HUDEP-2 (cell line): ENCODE data around the gene CDSN.
"Not testable (repeated sequence)": the region's sequence is repeated elsewhere in the genome, so short reads cannot be mapped to it uniquely, and the experiment has no call there.

Experiments used
- DNase-seq, 76 experiments: peaks; one replicate each; lab custom pipeline; 2025; ENCODE audit not compliant: unreplicated experiment in 76 of 76; lab: John Stamatoyannopoulos, UW

The CDSN gene, protein sequence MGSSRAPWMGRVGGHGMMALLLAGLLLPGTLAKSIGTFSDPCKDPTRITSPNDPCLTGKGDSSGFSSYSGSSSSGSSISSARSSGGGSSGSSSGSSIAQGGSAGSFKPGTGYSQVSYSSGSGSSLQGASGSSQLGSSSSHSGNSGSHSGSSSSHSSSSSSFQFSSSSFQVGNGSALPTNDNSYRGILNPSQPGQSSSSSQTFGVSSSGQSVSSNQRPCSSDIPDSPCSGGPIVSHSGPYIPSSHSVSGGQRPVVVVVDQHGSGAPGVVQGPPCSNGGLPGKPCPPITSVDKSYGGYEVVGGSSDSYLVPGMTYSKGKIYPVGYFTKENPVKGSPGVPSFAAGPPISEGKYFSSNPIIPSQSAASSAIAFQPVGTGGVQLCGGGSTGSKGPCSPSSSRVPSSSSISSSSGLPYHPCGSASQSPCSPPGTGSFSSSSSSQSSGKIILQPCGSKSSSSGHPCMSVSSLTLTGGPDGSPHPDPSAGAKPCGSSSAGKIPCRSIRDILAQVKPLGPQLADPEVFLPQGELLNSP

GRCh38 chr6:31120151-31120915 is at the start of gene CDSN:
TSS of gene CDSN (minus strand) at chr6:31120446. CDS start at chr6:31120419, 27 bp downstream.
- DNase-seq = no peak

- no peak for DNase-seq
Measured at GRCh38 chr6:31169123-31169857, 49.0 kb upstream of the CDSN start.

- DNase-seq = no peak
Measured at GRCh38 chr6:31168606-31169005, 48.4 kb upstream of the CDSN start.

DNA sequence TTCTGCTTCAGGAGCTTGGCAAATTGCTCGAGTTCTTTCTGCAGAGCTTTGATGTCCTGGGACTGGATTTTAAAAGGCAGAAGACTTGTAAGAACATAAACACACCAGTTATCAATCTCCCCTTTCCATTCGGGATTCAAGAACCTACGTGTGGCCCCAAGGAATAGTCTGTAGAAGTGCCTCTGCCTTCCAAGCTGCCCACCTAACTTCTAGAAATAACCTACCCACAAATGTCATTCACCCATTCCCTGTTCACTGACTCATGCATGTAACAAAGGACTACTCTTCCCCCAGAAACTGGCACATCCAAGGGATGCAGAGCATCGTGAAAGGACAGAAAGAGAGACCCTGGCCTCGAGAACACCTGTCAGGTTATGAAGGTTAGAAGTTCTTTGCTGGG is 45.7 kb upstream of the CDSN start:
- DNase-seq = no peak

- not testable (repeated sequence) for DNase-seq
Measured at GRCh38 chr6:31165064-31165832, 45.0 kb upstream of the CDSN start.

DNA sequence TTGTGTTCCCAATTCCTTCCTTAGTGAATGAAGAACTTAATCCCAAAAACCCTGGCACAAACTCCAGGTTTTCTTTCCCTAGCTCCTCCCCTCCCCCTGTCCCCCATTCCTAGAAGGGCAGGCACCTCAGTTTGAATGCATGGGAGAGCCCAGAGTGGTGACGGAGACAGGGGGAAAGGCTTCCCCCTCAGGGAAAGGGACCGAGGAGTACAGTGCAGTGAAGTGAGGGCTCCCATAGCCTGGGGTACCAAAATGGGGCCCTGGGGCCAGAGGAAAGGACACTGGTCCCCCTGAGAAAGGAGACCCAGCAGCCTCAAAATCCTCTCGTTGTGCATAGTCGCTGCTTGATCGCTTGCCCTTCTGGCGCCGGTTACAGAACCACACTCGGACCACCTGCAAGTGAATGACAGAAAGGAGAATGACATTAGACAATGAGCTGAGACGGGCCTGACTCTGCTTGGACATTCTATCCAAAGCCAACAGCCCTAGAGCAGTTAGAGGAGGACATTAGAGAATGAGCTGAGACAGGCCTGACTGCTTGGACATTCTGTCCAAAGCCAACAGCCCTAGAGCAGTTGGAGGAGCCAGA is 44.3 kb upstream of the CDSN start:
- DNase-seq = not testable (repeated sequence)

DNA sequence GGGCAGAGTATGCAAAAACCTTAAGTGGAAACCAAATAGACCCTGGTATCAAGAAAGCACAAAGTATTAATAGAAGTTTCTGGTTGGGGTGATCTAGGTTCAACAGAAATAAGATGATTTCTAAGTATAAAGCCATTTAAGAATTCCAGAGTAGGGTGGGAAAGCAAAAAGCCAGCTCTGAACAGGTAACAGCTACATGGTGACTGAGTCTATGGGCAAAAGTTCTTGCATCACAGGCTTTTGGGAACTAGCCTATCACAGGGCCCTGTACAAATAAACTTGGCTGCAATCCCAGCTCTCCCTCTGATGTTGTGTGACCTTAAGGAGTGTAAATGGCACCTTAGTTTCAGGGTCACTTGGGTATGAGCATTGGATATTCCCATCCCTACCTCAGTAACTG is 43.7 kb upstream of the CDSN start:
- peak in 8 of 76 experiments; percentile 4 to 33 (median 14) for DNase-seq

DNA sequence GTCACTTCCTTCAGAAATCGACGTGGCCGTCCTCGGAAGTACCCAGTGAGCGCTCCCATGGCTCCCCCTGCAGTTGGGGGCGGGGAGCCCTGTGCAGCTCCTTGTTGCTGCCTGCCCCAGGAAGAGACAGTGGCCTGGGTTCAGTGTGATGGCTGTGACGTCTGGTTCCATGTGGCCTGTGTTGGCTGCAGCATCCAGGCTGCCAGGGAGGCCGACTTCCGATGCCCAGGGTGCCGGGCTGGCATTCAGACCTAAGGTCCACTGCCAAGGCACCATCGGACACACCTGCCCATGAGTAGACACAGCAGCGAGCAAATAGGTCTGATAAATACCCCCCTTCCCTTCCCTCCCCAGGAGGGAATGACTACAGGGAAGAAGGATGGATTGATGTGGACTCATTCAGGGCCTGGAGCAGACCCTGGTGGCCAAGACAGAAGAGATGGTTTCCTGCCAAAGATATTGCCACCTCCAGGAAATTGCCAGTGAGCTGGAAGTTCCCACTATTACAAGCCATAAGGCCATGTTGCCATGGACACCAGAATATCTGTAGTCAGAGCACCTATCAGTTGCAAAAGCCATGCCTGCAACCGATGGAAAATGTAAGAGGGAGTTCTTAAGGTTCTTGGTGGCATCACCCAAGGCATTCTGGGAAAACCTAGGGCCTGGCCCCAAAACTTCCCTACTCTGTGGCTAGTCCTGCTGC is 42.4 kb upstream of the CDSN start:
- no peak for DNase-seq

DNA sequence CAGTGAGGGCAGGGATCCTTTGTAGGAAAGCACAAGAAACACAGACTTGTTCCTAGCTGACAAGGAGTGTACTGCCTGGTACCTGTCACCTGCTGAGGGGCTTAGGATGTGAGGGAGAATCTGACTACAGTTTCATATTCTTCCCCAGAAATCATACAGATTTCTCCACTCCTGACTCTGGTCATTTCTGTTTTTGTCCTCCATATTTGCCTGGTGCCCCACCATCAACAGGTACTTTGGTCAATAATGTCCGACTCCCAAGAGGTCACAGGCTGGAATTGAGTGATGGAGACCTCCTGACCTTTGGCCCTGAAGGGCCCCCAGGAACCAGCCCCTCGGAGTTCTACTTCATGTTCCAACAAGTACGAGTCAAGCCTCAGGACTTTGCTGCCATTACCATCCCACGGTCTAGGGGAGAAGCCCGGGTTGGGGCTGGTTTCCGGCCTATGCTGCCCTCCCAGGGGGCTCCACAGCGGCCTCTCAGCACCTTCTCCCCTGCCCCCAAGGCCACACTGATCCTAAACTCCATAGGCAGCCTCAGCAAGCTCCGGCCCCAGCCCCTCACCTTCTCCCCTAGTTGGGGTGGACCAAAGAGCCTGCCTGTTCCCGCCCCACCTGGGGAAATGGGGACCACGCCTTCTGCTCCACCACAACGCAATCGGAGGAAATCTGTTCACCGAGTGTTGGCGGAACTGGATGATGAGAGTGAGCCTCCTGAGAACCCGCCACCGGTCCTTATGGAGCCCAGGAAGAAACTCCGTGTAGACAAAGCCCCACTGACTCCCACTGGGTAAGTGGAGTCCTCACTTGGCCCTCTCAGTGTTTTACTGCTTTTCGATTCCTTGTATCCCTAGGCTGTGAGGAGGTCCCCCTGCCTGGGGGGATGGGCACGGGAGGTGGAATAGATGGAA is 41.2 kb upstream of the CDSN start:
- no peak for DNase-seq

DNA sequence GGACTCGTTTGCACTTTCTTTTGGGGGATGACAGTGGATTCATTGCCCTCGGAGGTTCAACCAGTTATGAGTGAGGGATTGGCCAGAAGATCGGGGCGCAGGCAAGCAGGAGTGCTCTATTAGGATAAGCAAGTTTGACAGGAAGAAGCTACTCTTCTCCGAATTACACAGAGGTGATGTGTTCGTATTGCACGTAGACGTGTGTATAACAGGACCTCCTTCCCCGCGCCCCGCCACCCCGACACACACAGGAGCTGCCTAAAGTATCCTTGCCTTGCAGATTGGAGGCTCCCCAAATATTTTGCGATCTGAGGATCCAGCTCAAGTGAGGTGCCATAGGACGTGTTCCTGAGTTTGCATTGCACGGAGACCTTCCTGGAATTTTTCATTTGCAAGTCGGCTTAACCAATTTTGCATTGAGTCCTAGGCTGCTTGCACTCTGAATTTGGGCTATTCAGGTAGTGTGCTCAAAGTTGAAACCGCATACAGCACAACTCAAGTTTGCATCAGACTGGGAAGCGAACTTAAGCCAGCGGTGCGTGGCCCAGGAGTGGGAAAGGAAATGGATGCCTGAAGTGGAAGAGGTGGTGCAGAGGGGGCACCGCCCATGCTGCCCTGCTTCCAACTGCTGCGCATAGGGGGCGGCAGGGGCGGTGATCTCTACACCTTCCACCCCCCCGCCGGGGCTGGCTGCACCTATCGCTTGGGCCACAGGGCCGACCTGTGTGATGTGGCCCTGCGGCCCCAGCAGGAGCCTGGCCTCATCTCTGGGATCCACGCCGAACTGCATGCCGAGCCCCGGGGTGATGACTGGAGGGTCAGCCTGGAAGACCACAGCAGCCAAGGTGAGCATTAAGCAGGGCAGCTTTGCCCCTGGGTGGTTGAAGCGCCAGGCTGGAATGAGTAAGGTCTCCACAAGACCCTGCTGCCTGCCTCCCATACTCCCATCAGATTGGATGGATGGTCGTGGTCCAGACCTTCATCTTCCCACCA is 38.9 kb upstream of the CDSN start:
- DNase-seq = peak in 8 of 76 experiments; percentile 14 to 48 (median 38)

DNA sequence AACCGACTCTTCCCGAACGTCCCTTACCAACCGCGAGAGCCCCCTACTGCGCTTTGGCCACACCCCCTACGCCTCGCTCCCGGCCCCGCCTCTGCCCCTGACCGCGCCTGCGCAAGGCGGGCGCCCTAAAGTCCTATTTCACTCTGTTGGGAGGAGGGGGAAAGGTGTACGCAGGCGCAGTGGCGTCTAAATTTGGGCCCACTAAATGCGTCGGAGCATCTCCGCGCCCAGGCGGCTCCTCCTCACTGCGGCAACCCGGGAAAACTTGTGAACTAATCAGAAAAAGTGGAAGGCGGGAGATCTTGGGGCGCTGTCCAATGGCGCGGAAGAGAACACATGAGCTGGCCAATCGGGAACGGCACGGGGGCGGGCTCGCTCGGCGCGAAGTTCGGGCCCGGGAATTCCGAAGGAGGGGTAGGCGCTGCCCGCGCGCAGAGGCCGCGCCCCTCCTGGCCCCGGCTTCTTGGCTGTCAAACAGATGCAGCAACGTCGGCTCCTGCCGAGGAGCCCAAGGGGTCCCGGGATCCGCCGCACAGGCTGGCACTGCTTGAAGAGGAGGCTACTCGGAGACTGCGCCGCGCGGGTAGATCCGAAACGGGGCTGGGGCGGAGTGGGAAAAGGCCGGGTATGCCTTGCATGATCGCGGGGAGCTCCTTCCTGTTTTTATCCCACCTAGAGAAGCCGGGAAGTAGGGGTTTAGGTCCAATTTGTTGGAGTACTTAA is 38.1 kb upstream of the CDSN start, which contains the start of gene TCF19:
Gene TCF19, plus strand, starts transcription at position 450 of the 723 bp plus-strand sequence. CDS start 881 bp downstream, outside the sequence.
- peak; percentile 90 to 100 (median 99) for DNase-seq

- no peak for DNase-seq
Measured at GRCh38 chr6:31157513-31158139, 37.4 kb upstream of the CDSN start, which contains the start of gene CCHCR1. TSS of gene CCHCR1 (minus strand) at chr6:31157802. CDS start at chr6:31157600, 202 bp downstream.

DNA sequence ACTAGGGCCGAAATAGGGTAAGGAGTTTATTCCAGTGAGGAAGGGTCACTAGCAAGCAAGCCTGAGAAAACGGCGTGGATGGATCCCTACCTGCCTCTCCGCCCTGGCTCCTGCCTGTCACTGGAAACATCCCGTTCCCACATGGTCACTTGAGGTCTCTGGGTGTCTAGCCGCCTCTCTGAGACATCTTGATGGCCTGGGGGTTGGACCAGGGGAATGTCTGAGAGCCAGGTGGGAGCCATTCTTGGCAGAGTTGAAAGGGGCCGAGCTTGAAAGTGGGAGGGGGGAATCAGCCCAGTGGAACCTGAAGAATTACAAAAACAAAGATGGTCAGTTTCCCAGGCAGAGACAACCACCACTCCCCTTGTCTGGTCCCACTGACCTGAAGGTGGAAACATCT is 36.4 kb upstream of the CDSN start:
- DNase-seq = no peak

DNA sequence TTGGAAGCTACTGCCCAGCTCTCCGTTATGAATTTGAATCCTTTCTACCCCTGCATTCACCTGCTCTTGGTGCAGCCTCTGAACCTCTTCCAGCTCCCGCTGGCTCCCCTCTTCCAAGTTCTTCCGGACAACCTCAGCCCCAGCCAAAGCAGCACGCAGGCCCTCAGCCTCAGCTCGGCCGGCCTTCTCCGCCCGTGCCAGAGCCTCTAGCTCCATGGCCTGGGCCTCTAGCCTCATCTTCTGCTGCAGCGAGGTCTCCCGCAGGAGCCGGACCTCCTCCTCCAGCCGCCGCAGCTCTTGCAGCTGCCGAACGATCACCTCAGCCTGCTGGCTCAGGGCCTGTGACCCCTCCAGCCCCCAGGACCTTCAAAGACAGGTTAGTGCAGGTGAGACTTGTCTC is 34.2 kb upstream of the CDSN start:
- DNase-seq = no peak

DNA sequence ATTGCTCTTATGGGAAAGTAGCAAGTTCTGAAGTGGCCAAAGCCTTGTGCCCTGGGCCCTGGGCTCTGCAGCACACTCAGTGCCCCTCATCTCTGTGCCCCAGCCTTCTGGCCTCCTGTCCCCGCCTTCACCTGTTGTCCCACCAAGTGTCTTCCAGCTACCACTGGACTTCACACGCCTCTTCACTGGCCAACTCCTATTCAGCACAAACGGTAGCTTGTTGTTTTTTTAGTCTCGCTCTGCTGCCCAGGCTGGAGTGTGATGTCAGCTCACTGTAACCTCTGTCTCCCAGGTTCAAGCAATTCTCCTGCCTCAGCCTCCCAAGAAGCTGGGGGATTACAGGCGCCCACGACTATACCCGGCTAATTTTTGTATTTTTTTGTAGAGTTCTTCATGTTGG is 32.5 kb upstream of the CDSN start:
- DNase-seq = no peak
